ENCODE data around the gene RNF126. TPM values are rescaled to one million over a fixed set of nuclear protein-coding genes. Genes with fewer than 3 reads are reported as not detected.
A peak's percentile ranks its signal among the peaks of the same experiment; 100 is the strongest.
"Not testable (repeated sequence)": the region's sequence is repeated elsewhere in the genome, so short reads cannot be mapped to it uniquely, and the experiment has no call there.

Gene RNF126
- total and polyA plus RNA-seq, 8 donors = 21.1 to 240 (median 35.0) TPM

DNA sequence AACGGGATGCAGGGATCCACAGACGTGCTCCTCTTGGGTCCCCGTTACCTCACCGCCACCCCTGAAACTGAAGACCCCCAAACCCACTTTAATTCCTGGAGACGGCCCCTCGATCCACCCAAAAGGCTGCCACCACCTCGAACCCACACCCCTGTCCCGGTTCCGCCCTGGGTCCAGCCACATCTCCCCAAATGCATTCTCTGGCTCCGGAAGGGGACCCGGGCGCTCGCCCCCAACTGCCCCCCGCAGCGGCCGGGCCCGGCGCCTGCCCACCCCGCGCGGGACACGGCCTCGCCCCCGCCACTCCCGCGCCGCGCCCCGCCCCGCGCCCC lies 13.0 kb upstream of the RNF126 start:
- peak overlapping the region in 4 of 5 donors; percentile 54 to 98 (median 82) for H3K27ac ChIP-seq
- TF ChIP-seq EP300 (IDR thresholded peaks at IDR 0.05) (no peak), POLR2AphosphoS5 (IDR thresholded peaks at IDR 0.05) (no peak), POLR2A (IDR thresholded peaks at IDR 0.05) (no peak)
- TF ChIP-seq, protein P1, sequence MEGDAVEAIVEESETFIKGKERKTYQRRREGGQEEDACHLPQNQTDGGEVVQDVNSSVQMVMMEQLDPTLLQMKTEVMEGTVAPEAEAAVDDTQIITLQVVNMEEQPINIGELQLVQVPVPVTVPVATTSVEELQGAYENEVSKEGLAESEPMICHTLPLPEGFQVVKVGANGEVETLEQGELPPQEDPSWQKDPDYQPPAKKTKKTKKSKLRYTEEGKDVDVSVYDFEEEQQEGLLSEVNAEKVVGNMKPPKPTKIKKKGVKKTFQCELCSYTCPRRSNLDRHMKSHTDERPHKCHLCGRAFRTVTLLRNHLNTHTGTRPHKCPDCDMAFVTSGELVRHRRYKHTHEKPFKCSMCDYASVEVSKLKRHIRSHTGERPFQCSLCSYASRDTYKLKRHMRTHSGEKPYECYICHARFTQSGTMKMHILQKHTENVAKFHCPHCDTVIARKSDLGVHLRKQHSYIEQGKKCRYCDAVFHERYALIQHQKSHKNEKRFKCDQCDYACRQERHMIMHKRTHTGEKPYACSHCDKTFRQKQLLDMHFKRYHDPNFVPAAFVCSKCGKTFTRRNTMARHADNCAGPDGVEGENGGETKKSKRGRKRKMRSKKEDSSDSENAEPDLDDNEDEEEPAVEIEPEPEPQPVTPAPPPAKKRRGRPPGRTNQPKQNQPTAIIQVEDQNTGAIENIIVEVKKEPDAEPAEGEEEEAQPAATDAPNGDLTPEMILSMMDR (IDR thresholded peaks at IDR 0.05) = no peak
- peak overlapping the region; percentile 48 to 59 (median 54) for H3K4me3 ChIP-seq
- H3K36me3 ChIP-seq = no peaks in the 10 kb centered on the region
- intact Hi-C loops (cut with DNase I; ENCODE audit: low total_unique reads) = no loop called here
- whole genome bisulfite sequencing, 5 donors = 6 to 12% (median 8%) methylated on average over 21 to 31 of the region's 31 CpGs
- H3K4me1 ChIP-seq = peaks cover 31 to 48% (median 45%) of the 10 kb centered on the region in 4 donors
- H3K27me3 ChIP-seq = peaks cover 0 to 42% (median 11%) of the 10 kb centered on the region in 3 donors
- H3K9me3 ChIP-seq = no peaks in the 10 kb centered on the region
- no peak for DNase-seq

DNA sequence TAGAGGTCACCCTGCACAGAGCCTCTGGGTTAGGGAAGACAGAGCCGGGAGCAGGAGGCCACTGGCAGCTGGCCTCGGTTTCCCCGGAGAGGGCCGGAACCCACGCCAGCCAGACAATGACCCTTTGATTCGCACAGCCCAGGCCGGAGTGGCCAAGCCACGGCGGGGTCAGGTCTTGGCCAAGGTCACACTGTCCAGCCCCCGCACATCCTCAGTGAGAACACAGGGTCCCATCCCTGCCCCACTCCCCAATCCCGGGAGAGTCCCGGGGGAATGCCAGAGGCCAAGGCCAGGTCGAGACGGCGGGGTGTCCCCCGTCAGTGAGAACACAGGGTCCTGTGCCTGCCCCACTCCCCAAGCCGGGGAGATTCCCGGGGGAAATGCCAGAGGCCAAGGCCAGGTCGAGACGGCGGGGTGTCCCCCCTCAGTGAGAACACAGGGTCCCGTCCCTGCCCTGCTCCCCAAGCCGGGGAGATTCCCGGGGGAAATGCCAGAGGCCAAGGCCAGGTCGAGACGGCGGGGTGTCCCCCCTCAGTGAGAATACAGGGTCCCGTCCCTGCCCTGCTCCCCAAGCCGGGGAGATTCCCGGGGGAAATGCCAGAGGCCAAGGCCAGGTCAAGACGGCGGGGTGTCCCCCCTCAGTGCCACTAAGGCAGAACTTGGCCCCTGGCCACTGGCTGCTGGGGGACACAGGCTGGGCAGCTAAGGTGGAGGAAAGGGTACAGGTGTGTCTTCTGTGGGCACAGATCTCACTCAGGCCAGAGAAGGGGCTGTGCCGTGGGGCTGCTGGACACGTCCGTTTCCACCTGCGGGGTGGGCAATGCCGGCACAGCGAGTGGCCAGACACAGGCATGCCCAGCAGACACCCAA lies 11.5 kb upstream of the RNF126 start:
- TF ChIP-seq, protein P1 (IDR thresholded peaks at IDR 0.05) = no peak
- TF ChIP-seq POLR2A (IDR thresholded peaks at IDR 0.05) (no peak), POLR2AphosphoS5 (IDR thresholded peaks at IDR 0.05) (no peak), EP300 (IDR thresholded peaks at IDR 0.05) (no peak)
- H3K9me3 ChIP-seq = no peaks in the 10 kb centered on the region
- peaks cover 28 to 40% (median 39%) of the 10 kb centered on the region in 4 donors for H3K4me1 ChIP-seq
- H3K27ac ChIP-seq = peak overlapping the region in 4 of 5 donors; percentile 13 to 98 (median 82)
- no peak for DNase-seq
- no peak overlapping the region for H3K4me3 ChIP-seq
- peaks cover 0 to 42% (median 11%) of the 10 kb centered on the region in 3 donors for H3K27me3 ChIP-seq
- no peaks in the 10 kb centered on the region for H3K36me3 ChIP-seq
- WGBS, 5 donors = 52 to 69% (median 64%) methylated on average over 18 to 38 of the region's 38 CpGs
- intact Hi-C loops (cut with DNase I; ENCODE audit: low total_unique reads) = no loop called here

DNA sequence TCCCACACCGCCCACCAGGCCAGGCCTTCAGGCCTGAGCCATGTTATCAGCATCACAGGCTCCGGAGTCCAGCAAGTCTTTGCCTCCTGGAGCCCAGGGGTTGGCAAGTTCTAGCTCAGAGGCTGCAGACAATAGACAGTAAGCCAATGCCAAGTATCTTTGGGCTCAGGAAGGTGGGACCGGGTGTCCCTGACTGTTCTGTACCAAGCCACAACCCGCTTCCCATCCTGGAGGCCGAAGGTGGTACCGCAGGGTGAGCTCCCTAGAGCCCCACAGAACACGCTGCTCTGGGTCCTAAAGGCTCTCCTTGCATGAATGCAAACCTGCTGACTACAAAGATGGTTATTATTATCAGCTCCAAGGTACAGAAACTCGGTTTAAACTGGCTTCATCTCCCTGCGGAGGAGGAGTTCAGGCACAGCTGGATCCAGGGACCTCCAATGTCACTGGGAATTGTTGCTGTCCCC lies 7.6 kb upstream of the RNF126 start:
- Histone ChIP-seq H3K9me3 (no peaks in the 10 kb centered on the region), H3K4me3 (no peak overlapping the region), H3K36me3 (no peaks in the 10 kb centered on the region), H3K27ac (no peak overlapping the region), H3K27me3 (peaks cover 0 to 21% (median 0%) of the 10 kb centered on the region in 3 donors), H3K4me1 (peaks cover 0 to 7% (median 5%) of the 10 kb centered on the region in 4 donors)
- no peak for TF ChIP-seq EP300 (IDR thresholded peaks at IDR 0.05)
- TF ChIP-seq, protein P1 (IDR thresholded peaks at IDR 0.05) = no peak
- TF ChIP-seq POLR2A (IDR thresholded peaks at IDR 0.05) = no peak
- TF ChIP-seq POLR2AphosphoS5 (IDR thresholded peaks at IDR 0.05) = no peak
- intact Hi-C loops (cut with DNase I; ENCODE audit: low total_unique reads) = no loop called here
- 72 to 82% (median 74%) methylated on average over 7 to 9 of the region's 9 CpGs for WGBS, 5 donors
- DNase-seq = no peak

DNA sequence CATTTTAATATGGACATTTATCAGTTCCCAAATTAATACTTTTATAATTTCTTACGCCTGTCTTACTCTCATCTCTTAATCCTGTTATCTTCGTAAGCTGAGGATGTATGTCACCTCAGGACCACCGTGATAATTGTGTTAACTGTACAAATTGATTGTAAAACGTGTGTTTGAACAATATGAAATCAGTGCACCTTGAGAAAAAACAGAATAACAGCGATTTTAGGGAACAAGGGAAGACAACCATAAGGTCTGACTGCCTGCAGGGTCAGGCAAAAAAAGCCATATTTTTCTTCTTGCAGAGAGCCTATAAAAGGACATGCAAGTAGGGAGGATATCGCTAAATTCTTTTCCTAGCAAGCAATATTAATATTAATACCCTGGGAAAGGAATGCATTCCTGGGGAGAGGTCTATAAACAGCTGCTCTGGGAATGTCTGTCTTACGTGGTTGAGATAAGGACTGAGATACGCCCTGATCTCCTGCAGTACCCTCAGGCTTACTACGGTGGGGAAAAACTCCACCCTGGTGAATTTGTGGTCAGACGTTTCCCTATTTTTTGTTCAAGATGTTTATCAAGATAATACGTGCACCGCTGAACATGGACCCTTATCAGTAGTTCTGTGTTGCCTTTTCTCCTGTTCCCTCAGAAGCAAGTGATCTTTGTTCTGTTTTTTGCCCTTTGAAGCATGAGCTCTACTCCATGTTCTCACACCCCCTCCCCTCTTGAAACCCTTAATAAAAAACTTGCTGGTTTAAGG lies 5.8 kb upstream of the RNF126 start:
- peaks cover 9 to 17% (median 14%) of the 10 kb centered on the region in 4 donors for H3K4me1 ChIP-seq
- not testable (repeated sequence) for H3K4me3 ChIP-seq, H3K27me3 ChIP-seq, H3K36me3 ChIP-seq, H3K27ac ChIP-seq, H3K9me3 ChIP-seq, DNase-seq
- intact Hi-C loops (cut with DNase I; ENCODE audit: low total_unique reads) = loop anchor here (5.0 kb wide), 1 partner anchor 63 kb away; no protein-coding TSS in a partner anchor
- 44 to 50% (median 47%) methylated on average over 12 of the region's 12 CpGs for WGBS, 5 donors

DNA sequence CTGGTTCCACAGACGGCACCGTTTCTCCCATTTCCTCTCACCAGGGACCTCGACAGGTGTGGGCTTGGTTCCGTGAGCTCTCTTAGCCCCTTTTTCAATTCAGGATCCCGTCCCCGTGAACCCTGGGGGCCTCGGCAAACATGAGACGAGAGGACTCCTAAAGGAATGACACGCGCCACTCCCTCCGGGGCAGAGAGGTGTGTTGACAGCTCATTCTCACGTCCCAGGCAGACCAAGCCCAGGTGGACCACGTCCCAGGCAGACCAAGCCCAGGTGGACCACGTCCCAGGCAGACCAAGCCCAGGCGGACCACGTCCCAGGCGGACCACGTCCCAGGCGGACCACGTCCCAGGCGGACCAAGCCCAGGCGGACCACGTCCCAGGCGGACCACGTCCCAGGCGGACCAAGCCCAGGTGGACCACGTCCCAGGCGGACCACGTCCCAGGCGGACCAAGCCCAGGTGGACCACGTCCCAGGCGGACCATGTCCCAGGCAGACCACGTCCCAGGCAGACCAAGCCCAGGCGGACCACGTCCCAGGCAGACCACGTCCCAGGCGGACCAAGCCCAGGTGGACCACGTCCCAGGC lies 4.1 kb upstream of the RNF126 start:
- H3K4me1 ChIP-seq = peaks cover 14 to 27% (median 21%) of the 10 kb centered on the region in 4 donors
- not testable (repeated sequence) for H3K36me3 ChIP-seq, H3K27ac ChIP-seq, H3K27me3 ChIP-seq, H3K9me3 ChIP-seq, H3K4me3 ChIP-seq, DNase-seq
- intact Hi-C loops (cut with DNase I; ENCODE audit: low total_unique reads) = loop anchor here (5.0 kb wide), 1 partner anchor 65 kb away; no protein-coding TSS in a partner anchor
- WGBS, 5 donors = 81 to 95% (median 87%) methylated on average over 14 to 38 of the region's 38 CpGs
